ENCODE measurements around the gene PRDM11. TPM values are rescaled to one million over a fixed set of nuclear protein-coding genes. Genes with fewer than 3 reads are reported as not detected.

The PRDM11 gene
- total and polyA plus RNA-seq, 4 experiments from 2014 or later: 0.30 to 8.5 (median 4.4) TPM

GRCh38 chr11:45217991-45218390 is 71.6 kb downstream of the PRDM11 start:
- Mint-ChIP-seq H3K9me3 (no peaks in the 10 kb centered on the region), H3K27me3 (no peaks in the 10 kb centered on the region), H3K4me3 (no peak overlapping the region), H3K27ac (no peak overlapping the region), H3K4me1 (no peaks in the 10 kb centered on the region), H3K36me3 (peaks cover 22 to 31% of the 10 kb centered on the region in 2 donors)
- H3K27me3 ChIP-seq (ENCODE audit: insufficient read depth, low read length): no peaks in the 10 kb centered on the region
- H3K9me3 ChIP-seq (ENCODE audit: control insufficient read depth in 1 of 2, low read length in 2 of 2): no peaks in the 10 kb centered on the region
- POLR2A ChIA-PET (ENCODE audit: partially characterized antibody): no interaction called here
- no peak for DNase-seq
- H3K4me1 ChIP-seq (ENCODE audit: insufficient read depth, low read length): no peaks in the 10 kb centered on the region
- CTCF ChIA-PET (ENCODE audit: partially characterized antibody): no interaction called here
- H3K4me3 ChIP-seq (ENCODE audit: low read length in 2 of 2): no peak overlapping the region
- H3K27ac ChIP-seq (ENCODE audit: low read depth, low read length): no peak overlapping the region
- intact Hi-C loops (cut with micrococcal nuclease): no loop called here
- no peaks in the 10 kb centered on the region for H3K36me3 ChIP-seq (ENCODE audit: insufficient read depth, low read length)

DNA sequence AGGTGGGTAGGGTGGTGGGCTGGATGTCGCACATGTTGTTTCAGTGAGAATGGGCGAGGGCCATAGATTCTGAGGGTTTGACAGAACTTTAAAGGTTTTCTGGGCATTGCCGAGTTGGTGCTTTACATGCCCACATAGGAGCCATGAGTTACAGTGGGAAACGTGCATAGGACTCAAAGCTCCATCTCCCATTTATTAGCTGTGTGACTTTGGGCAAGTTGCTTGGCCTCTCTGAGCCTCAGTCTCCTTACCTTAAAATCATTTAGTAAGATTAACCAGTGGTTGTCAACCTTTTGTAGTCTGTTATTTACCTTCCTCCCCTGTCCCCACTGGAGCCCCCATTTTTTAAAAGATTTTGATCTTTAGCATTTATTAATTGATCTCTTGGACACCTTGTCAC is 72.3 kb downstream of the PRDM11 start:
- H3K27me3 ChIP-seq (ENCODE audit: insufficient read depth, low read length): no peaks in the 10 kb centered on the region
- H3K4me3 ChIP-seq (ENCODE audit: low read length in 2 of 2): no peak overlapping the region
- H3K4me1 ChIP-seq (ENCODE audit: insufficient read depth, low read length): no peaks in the 10 kb centered on the region
- DNase-seq: no peak
- Mint-ChIP-seq H3K27me3 (no peaks in the 10 kb centered on the region), H3K4me3 (no peak overlapping the region), H3K9me3 (no peaks in the 10 kb centered on the region), H3K4me1 (no peaks in the 10 kb centered on the region), H3K27ac (no peak overlapping the region), H3K36me3 (peaks cover 19 to 30% of the 10 kb centered on the region in 2 donors)
- POLR2A ChIA-PET (ENCODE audit: partially characterized antibody): no interaction called here
- intact Hi-C loops (cut with micrococcal nuclease): no loop called here
- H3K9me3 ChIP-seq (ENCODE audit: control insufficient read depth in 1 of 2, low read length in 2 of 2): no peaks in the 10 kb centered on the region
- H3K36me3 ChIP-seq (ENCODE audit: insufficient read depth, low read length): no peaks in the 10 kb centered on the region
- no peak overlapping the region for H3K27ac ChIP-seq (ENCODE audit: low read depth, low read length)
- CTCF ChIA-PET (ENCODE audit: partially characterized antibody): no interaction called here

DNA sequence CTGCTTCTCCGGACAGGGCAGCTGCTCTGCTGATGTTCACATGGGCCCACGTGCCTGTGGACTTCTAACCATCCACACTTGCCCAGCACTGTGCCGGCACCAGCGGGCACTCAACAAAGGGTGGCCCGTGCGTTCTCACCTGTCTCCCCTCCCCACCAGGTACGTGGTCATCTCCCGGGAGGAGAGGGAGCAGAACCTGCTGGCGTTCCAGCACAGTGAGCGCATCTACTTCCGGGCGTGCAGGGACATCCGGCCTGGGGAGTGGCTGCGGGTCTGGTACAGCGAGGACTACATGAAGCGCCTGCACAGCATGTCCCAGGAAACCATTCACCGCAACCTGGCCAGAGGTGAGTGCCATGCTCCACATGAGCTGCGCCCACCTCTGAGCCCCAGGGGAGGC is 73.0 kb downstream of the PRDM11 start:
- Histone ChIP-seq H3K9me3 (ENCODE audit: control insufficient read depth in 1 of 2, low read length in 2 of 2) (no peaks in the 10 kb centered on the region), H3K27ac (ENCODE audit: low read depth, low read length) (no peak overlapping the region), H3K4me1 (ENCODE audit: insufficient read depth, low read length) (no peaks in the 10 kb centered on the region), H3K4me3 (ENCODE audit: low read length in 2 of 2) (no peak overlapping the region), H3K27me3 (ENCODE audit: insufficient read depth, low read length) (no peaks in the 10 kb centered on the region), H3K36me3 (ENCODE audit: insufficient read depth, low read length) (no peaks in the 10 kb centered on the region)
- Mint-ChIP-seq H3K36me3 (peaks cover 23 to 36% of the 10 kb centered on the region in 2 donors), H3K27ac (no peak overlapping the region), H3K4me3 (no peak overlapping the region), H3K9me3 (no peaks in the 10 kb centered on the region), H3K4me1 (no peaks in the 10 kb centered on the region), H3K27me3 (no peaks in the 10 kb centered on the region)
- intact Hi-C loops (cut with micrococcal nuclease): no loop called here
- no peak for DNase-seq
- CTCF ChIA-PET (ENCODE audit: partially characterized antibody): no interaction called here
- POLR2A ChIA-PET (ENCODE audit: partially characterized antibody): no interaction called here

- H3K9me3 Mint-ChIP-seq: no peaks in the 10 kb centered on the region
These were observed 77.1 kb downstream of the PRDM11 start for GRCh38 chr11:45223496-45223895.

GRCh38 chr11:45224766-45225165 is 78.3 kb downstream of the PRDM11 start:
- H3K27me3 ChIP-seq (ENCODE audit: insufficient read depth, low read length): no peaks in the 10 kb centered on the region
- no peaks in the 10 kb centered on the region for H3K4me1 Mint-ChIP-seq
- H3K27ac ChIP-seq (ENCODE audit: low read depth, low read length): no peak overlapping the region
- peaks cover 6% of the 10 kb centered on the region for H3K36me3 ChIP-seq (ENCODE audit: insufficient read depth, low read length)
- H3K27ac Mint-ChIP-seq: no peak overlapping the region
- intact Hi-C loops (cut with micrococcal nuclease): no loop called here
- ChIA-PET CTCF (ENCODE audit: partially characterized antibody) (no interaction called here), POLR2A (ENCODE audit: partially characterized antibody) (no interaction called here)
- no peaks in the 10 kb centered on the region for H3K4me1 ChIP-seq (ENCODE audit: insufficient read depth, low read length)
- H3K4me3 ChIP-seq (ENCODE audit: low read length in 2 of 2): no peak overlapping the region
- H3K4me3 Mint-ChIP-seq: no peak overlapping the region
- DNase-seq: no peak
- H3K36me3 Mint-ChIP-seq: peaks cover 32 to 44% of the 10 kb centered on the region in 2 donors
- H3K9me3 Mint-ChIP-seq: no peaks in the 10 kb centered on the region
- no peaks in the 10 kb centered on the region for H3K27me3 Mint-ChIP-seq
- no peaks in the 10 kb centered on the region for H3K9me3 ChIP-seq (ENCODE audit: control insufficient read depth in 1 of 2, low read length in 2 of 2)

More at GRCh38 chr11:45223496-45223895, 77.1 kb downstream of the PRDM11 start:
- H3K27me3 ChIP-seq (ENCODE audit: insufficient read depth, low read length): no peaks in the 10 kb centered on the region
- intact Hi-C loops (cut with micrococcal nuclease): no loop called here
- no peak overlapping the region for H3K4me3 ChIP-seq (ENCODE audit: low read length in 2 of 2)
- no peak overlapping the region for H3K4me3 Mint-ChIP-seq
- H3K27me3 Mint-ChIP-seq: no peaks in the 10 kb centered on the region
- no peak overlapping the region for H3K27ac Mint-ChIP-seq
- H3K36me3 Mint-ChIP-seq: peaks cover 35 to 46% of the 10 kb centered on the region in 2 donors
- ChIA-PET POLR2A (ENCODE audit: partially characterized antibody) (no interaction called here), CTCF (ENCODE audit: partially characterized antibody) (interaction anchor here (1.2 kb wide), 1 partner anchor 10 kb away, joined by 3 read pairs; no protein-coding TSS in a partner anchor)
- H3K4me1 Mint-ChIP-seq: no peaks in the 10 kb centered on the region
- H3K9me3 ChIP-seq (ENCODE audit: control insufficient read depth in 1 of 2, low read length in 2 of 2): no peaks in the 10 kb centered on the region
- no peak overlapping the region for H3K27ac ChIP-seq (ENCODE audit: low read depth, low read length)
- no peaks in the 10 kb centered on the region for H3K4me1 ChIP-seq (ENCODE audit: insufficient read depth, low read length)
- DNase-seq: no peak
- peaks cover 6% of the 10 kb centered on the region for H3K36me3 ChIP-seq (ENCODE audit: insufficient read depth, low read length)

- H3K36me3 Mint-ChIP-seq: peaks cover 29 to 40% of the 10 kb centered on the region in 2 donors
- no peak overlapping the region for H3K4me3 Mint-ChIP-seq
- no peaks in the 10 kb centered on the region for H3K9me3 Mint-ChIP-seq
- Histone ChIP-seq H3K36me3 (ENCODE audit: insufficient read depth, low read length) (peaks cover 6% of the 10 kb centered on the region), H3K4me1 (ENCODE audit: insufficient read depth, low read length) (no peaks in the 10 kb centered on the region), H3K27me3 (ENCODE audit: insufficient read depth, low read length) (no peaks in the 10 kb centered on the region), H3K27ac (ENCODE audit: low read depth, low read length) (no peak overlapping the region), H3K9me3 (ENCODE audit: control insufficient read depth in 1 of 2, low read length in 2 of 2) (no peaks in the 10 kb centered on the region), H3K4me3 (ENCODE audit: low read length in 2 of 2) (no peak overlapping the region)
- H3K27ac Mint-ChIP-seq: peak overlapping the region in 1 of 7 donors; percentile 14
- H3K4me1 Mint-ChIP-seq: peaks cover 0 to under 1% (median 0%) of the 10 kb centered on the region in 4 donors
- DNase-seq: no peak
- intact Hi-C loops (cut with micrococcal nuclease): no loop called here
- no peaks in the 10 kb centered on the region for H3K27me3 Mint-ChIP-seq
- ChIA-PET POLR2A (ENCODE audit: partially characterized antibody) (no interaction called here), CTCF (ENCODE audit: partially characterized antibody) (no interaction called here)
These were observed 78.8 kb downstream of the PRDM11 start for GRCh38 chr11:45225277-45225676.

DNA sequence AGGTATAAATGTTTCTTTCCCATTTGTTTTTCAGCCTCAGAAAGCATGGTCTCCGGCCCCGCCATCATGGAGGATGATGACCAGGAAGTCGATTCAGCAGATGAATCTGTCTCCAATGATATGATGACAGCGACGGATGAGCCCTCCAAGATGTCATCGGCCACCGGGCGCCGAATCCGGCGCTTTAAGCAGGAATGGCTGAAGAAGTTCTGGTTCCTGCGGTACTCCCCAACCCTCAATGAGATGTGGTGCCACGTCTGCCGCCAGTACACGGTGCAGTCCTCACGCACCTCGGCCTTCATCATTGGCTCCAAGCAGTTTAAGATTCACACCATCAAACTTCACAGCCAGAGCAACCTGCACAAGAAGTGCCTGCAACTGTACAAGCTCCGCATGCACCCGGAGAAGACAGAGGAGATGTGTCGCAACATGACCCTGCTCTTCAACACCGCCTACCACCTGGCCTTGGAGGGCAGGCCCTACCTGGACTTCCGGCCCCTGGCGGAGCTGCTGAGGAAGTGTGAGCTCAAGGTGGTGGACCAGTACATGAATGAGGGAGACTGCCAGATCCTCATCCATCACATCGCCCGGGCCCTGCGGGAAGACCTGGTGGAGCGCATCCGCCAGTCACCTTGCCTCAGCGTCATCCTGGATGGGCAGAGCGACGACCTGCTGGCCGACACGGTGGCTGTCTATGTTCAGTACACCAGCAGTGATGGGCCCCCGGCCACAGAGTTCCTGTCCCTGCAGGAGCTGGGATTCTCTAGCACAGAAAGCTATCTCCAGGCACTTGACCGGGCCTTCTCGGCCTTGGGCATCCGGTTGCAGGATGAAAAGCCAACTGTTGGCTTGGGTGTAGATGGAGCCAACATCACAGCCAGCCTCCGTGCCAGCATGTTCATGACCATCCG is 79.8 kb downstream of the PRDM11 start:
- Histone ChIP-seq H3K27me3 (ENCODE audit: insufficient read depth, low read length) (no peaks in the 10 kb centered on the region), H3K4me3 (ENCODE audit: low read length in 2 of 2) (no peak overlapping the region), H3K36me3 (ENCODE audit: insufficient read depth, low read length) (peaks cover 6% of the 10 kb centered on the region), H3K27ac (ENCODE audit: low read depth, low read length) (no peak overlapping the region), H3K4me1 (ENCODE audit: insufficient read depth, low read length) (no peaks in the 10 kb centered on the region), H3K9me3 (ENCODE audit: control insufficient read depth in 1 of 2, low read length in 2 of 2) (no peaks in the 10 kb centered on the region)
- ChIA-PET POLR2A (ENCODE audit: partially characterized antibody) (no interaction called here), CTCF (ENCODE audit: partially characterized antibody) (no interaction called here)
- H3K36me3 Mint-ChIP-seq: peaks cover 24 to 35% of the 10 kb centered on the region in 2 donors
- DNase-seq: no peak
- intact Hi-C loops (cut with micrococcal nuclease): no loop called here
- no peaks in the 10 kb centered on the region for H3K9me3 Mint-ChIP-seq
- no peaks in the 10 kb centered on the region for H3K27me3 Mint-ChIP-seq
- H3K4me1 Mint-ChIP-seq: peaks cover 0 to 1% (median 0%) of the 10 kb centered on the region in 4 donors
- no peak overlapping the region for H3K27ac Mint-ChIP-seq
- H3K4me3 Mint-ChIP-seq: no peak overlapping the region

All from CD4-positive, alpha-beta memory T cell (primary cell).